ENCODE measurements around the gene GNG8. TPM values are rescaled to one million over a fixed set of nuclear protein-coding genes. Genes with fewer than 3 reads are reported as not detected.

The GNG8 gene
- total RNA-seq, 1 experiment from 2014 or later = not detected

GRCh38 chr19:46596008-46596407, 40.0 kb downstream of the GNG8 start:
- Histone ChIP-seq H3K36me3 (ENCODE audit: control insufficient read depth, insufficient read depth, low read length) (no peaks in the 10 kb centered on the region), H3K9me3 (ENCODE audit: control insufficient read depth, insufficient read depth, low read depth, low read length) (peaks cover 3% of the 10 kb centered on the region; the same call in 1 of the 2 replicates), H3K27me3 (ENCODE audit: control insufficient read depth, insufficient read depth, low read length) (no peaks in the 10 kb centered on the region), H3K4me3 (ENCODE audit: low read depth in 2 of 2, low read length in 2 of 2) (no peak overlapping the region), H3K4me1 (ENCODE audit: control insufficient read depth, insufficient read depth, low read length) (no peaks in the 10 kb centered on the region), H3K27ac (ENCODE audit: low read length) (no peak overlapping the region)
- intact Hi-C loops (cut with micrococcal nuclease; ENCODE audit: unreplicated experiment) (no loop called here), in situ Hi-C loops (cut with HindIII; ENCODE audit: low pct_unique_long_range_greater_than_20kb, low sequenced_read_pairs) (no loop called here)
- ATAC-seq (no peak), DNase-seq (ENCODE audit: low read depth, low spot score) (no peak)
- no peak for TF ChIP-seq CTCF (IDR thresholded peaks at IDR 0.05)
- no peak for TF ChIP-seq TCF7L2 (IDR thresholded peaks at IDR 0.05; ENCODE audit: low read depth, low read length)
- TF ChIP-seq REST (IDR thresholded peaks at IDR 0.05; ENCODE audit: insufficient read depth in 1 of 2, low read depth in 2 of 2, low read length in 1 of 2) = no peak
- TF ChIP-seq POLR2AphosphoS5 (IDR thresholded peaks at IDR 0.05; ENCODE audit: low read depth, low read length) = no peak
- no TSS peak for BruUV-seq (replicated peaks)
- POLR2A ChIA-PET = no interaction called here
- CTCF ChIA-PET = interaction anchor here (0.5 to 0.6 kb wide), 2 partner anchors 17 to 27 kb away, joined by 3 to 8 read pairs; no protein-coding TSS in a partner anchor

- intact Hi-C loops (cut with micrococcal nuclease; ENCODE audit: unreplicated experiment) (no loop called here), in situ Hi-C loops (cut with HindIII; ENCODE audit: low pct_unique_long_range_greater_than_20kb, low sequenced_read_pairs) (no loop called here)
- CTCF ChIA-PET = no interaction called here
- no peaks in the 10 kb centered on the region for H3K27me3 ChIP-seq (ENCODE audit: control insufficient read depth, insufficient read depth, low read length)
- no peak for ATAC-seq
- H3K36me3 ChIP-seq (ENCODE audit: control insufficient read depth, insufficient read depth, low read length) = no peaks in the 10 kb centered on the region
- H3K9me3 ChIP-seq (ENCODE audit: control insufficient read depth, insufficient read depth, low read depth, low read length) = no peaks in the 10 kb centered on the region
- BruUV-seq (replicated peaks) = no TSS peak
- no peaks in the 10 kb centered on the region for H3K4me1 ChIP-seq (ENCODE audit: control insufficient read depth, insufficient read depth, low read length)
- DNase-seq (ENCODE audit: low read depth, low spot score) = no peak
- POLR2A ChIA-PET = no interaction called here
- H3K4me3 ChIP-seq (ENCODE audit: low read depth in 2 of 2, low read length in 2 of 2) = no peak overlapping the region
- TF ChIP-seq REST (IDR thresholded peaks at IDR 0.05; ENCODE audit: insufficient read depth in 1 of 2, low read depth in 2 of 2, low read length in 1 of 2) (no peak), SIN3A (IDR thresholded peaks at IDR 0.05; ENCODE audit: borderline replicate concordance, insufficient read depth, low read depth, low read length) (no peak)
- no peak overlapping the region for H3K27ac ChIP-seq (ENCODE audit: low read length)
These were observed 44.1 kb downstream of the GNG8 start for GRCh38 chr19:46591870-46592269.
